Adipocyte (in vitro differentiated cells): Measurements from ENCODE around the gene TGFBR1.

ENCODE experiments used
- DNase-seq: peaks from one replicate; pipeline ENCODE4 v3.0.0-alpha.2; 2015; ENCODE audit warnings: low read depth
- H3K27me3 ChIP-seq: replicated peaks from 2 replicates; pipeline ENCODE4 v1.7.0; 2013; ENCODE audit warnings: mild to moderate bottlenecking, low read length, moderate library complexity; ENCODE audit not compliant: control insufficient read depth, insufficient read depth
- H3K36me3 ChIP-seq: 2 replicates; pipeline ENCODE4 v1.7.0; 2013; ENCODE audit warnings: low read length, mild to moderate bottlenecking, moderate library complexity; ENCODE audit not compliant: control insufficient read depth, insufficient read depth, severe bottlenecking
- H3K4me1 ChIP-seq: 2 replicates; pipeline ENCODE4 v1.7.0; 2013; ENCODE audit warnings: mild to moderate bottlenecking, low read length, moderate library complexity; ENCODE audit not compliant: control insufficient read depth, insufficient read depth
- H3K4me3 ChIP-seq: 2 replicates; pipeline ENCODE4 v1.7.0; 2013; ENCODE audit warnings: mild to moderate bottlenecking, low read length, moderate library complexity
- H3K9ac ChIP-seq: 2 replicates; pipeline ENCODE4 v1.7.0; 2013; ENCODE audit warnings: mild to moderate bottlenecking, low read length, moderate library complexity
- H3K9me3 ChIP-seq: 2 replicates; pipeline ENCODE4 v1.7.0; 2013; ENCODE audit warnings: mild to moderate bottlenecking, low read length, moderate library complexity; ENCODE audit not compliant: control insufficient read depth

The TGFBR1 gene

GRCh38 chr9:99139868-99140267, 35.0 kb downstream of the TGFBR1 start:
- no peak for DNase-seq
- Histone ChIP-seq H3K4me1 (peaks cover 7% of the 10 kb centered on the region), H3K36me3 (peaks cover 20% of the 10 kb centered on the region), H3K27me3 (no peaks in the 10 kb centered on the region), H3K4me3 (no peak overlapping the region), H3K9me3 (no peaks in the 10 kb centered on the region), H3K9ac (no peak overlapping the region)

- Histone ChIP-seq H3K27me3 (no peaks in the 10 kb centered on the region), H3K4me3 (no peak overlapping the region), H3K4me1 (peaks cover 3% of the 10 kb centered on the region), H3K36me3 (peaks cover 30% of the 10 kb centered on the region), H3K9me3 (no peaks in the 10 kb centered on the region), H3K9ac (no peak overlapping the region)
- DNase-seq, result peak; percentile 82
Observed at GRCh38 chr9:99140685-99141314, 35.9 kb downstream of the TGFBR1 start.

GRCh38 chr9:99141849-99142248, 36.9 kb downstream of the TGFBR1 start:
- Histone ChIP-seq H3K4me1 (peaks cover 3% of the 10 kb centered on the region), H3K9ac (no peak overlapping the region), H3K4me3 (no peak overlapping the region), H3K27me3 (no peaks in the 10 kb centered on the region), H3K9me3 (no peaks in the 10 kb centered on the region), H3K36me3 (peaks cover 40% of the 10 kb centered on the region)
- DNase-seq, result no peak

- no peak overlapping the region for H3K9ac ChIP-seq
- H3K4me3 ChIP-seq, result no peak overlapping the region
- DNase-seq, result no peak
- peaks cover 44% of the 10 kb centered on the region for H3K36me3 ChIP-seq
- H3K27me3 ChIP-seq, result no peaks in the 10 kb centered on the region
- no peaks in the 10 kb centered on the region for H3K9me3 ChIP-seq
- peaks cover 3% of the 10 kb centered on the region for H3K4me1 ChIP-seq
Observed at GRCh38 chr9:99142275-99142674, 37.4 kb downstream of the TGFBR1 start.

- H3K36me3 ChIP-seq, result peaks cover 58% of the 10 kb centered on the region
- DNase-seq, result no peak
- no peaks in the 10 kb centered on the region for H3K27me3 ChIP-seq
- H3K9ac ChIP-seq, result no peak overlapping the region
- H3K9me3 ChIP-seq, result no peaks in the 10 kb centered on the region
- no peak overlapping the region for H3K4me3 ChIP-seq
- H3K4me1 ChIP-seq, result peaks cover 3% of the 10 kb centered on the region
Observed at GRCh38 chr9:99143655-99144054, 38.7 kb downstream of the TGFBR1 start.

- Histone ChIP-seq H3K27me3 (no peaks in the 10 kb centered on the region), H3K4me3 (no peak overlapping the region), H3K9ac (no peak overlapping the region), H3K4me1 (peaks cover 3% of the 10 kb centered on the region), H3K36me3 (peaks cover 69% of the 10 kb centered on the region), H3K9me3 (no peaks in the 10 kb centered on the region)
- no peak for DNase-seq
Observed at GRCh38 chr9:99144966-99145365, 40.1 kb downstream of the TGFBR1 start.

- H3K27me3 ChIP-seq, result no peaks in the 10 kb centered on the region
- H3K9me3 ChIP-seq, result no peaks in the 10 kb centered on the region
- peaks cover 74% of the 10 kb centered on the region for H3K36me3 ChIP-seq
- H3K4me1 ChIP-seq, result no peaks in the 10 kb centered on the region
- H3K4me3 ChIP-seq, result no peak overlapping the region
- no peak overlapping the region for H3K9ac ChIP-seq
- DNase-seq, result no peak
Observed at GRCh38 chr9:99146574-99146973, 41.7 kb downstream of the TGFBR1 start.

GRCh38 chr9:99147177-99147576, 42.3 kb downstream of the TGFBR1 start:
- Histone ChIP-seq H3K4me1 (no peaks in the 10 kb centered on the region), H3K9ac (no peak overlapping the region), H3K27me3 (no peaks in the 10 kb centered on the region), H3K4me3 (no peak overlapping the region), H3K36me3 (peaks cover 77% of the 10 kb centered on the region), H3K9me3 (no peaks in the 10 kb centered on the region)
- no peak for DNase-seq

GRCh38 chr9:99150451-99151171, 45.7 kb downstream of the TGFBR1 start:
- DNase-seq, result no peak
- H3K36me3 ChIP-seq, result peaks cover 49% of the 10 kb centered on the region

GRCh38 chr9:99154356-99154755, 49.4 kb downstream of the TGFBR1 start:
- no peaks in the 10 kb centered on the region for H3K9me3 ChIP-seq
- H3K27me3 ChIP-seq, result no peaks in the 10 kb centered on the region
- no peak for DNase-seq
- H3K4me3 ChIP-seq, result no peak overlapping the region
- H3K4me1 ChIP-seq, result no peaks in the 10 kb centered on the region
- no peak overlapping the region for H3K9ac ChIP-seq
- H3K36me3 ChIP-seq, result peaks cover 14% of the 10 kb centered on the region

More at GRCh38 chr9:99150451-99151171, 45.7 kb downstream of the TGFBR1 start:
- H3K9ac ChIP-seq, result no peak overlapping the region
- H3K4me1 ChIP-seq, result no peaks in the 10 kb centered on the region
- no peak overlapping the region for H3K4me3 ChIP-seq
- no peaks in the 10 kb centered on the region for H3K9me3 ChIP-seq
- H3K27me3 ChIP-seq, result no peaks in the 10 kb centered on the region

GRCh38 chr9:99155736-99156135, 50.8 kb downstream of the TGFBR1 start:
- peaks cover 3% of the 10 kb centered on the region for H3K36me3 ChIP-seq
- H3K4me1 ChIP-seq, result no peaks in the 10 kb centered on the region
- H3K9ac ChIP-seq, result no peak overlapping the region
- H3K27me3 ChIP-seq, result no peaks in the 10 kb centered on the region
- DNase-seq, result no peak
- no peak overlapping the region for H3K4me3 ChIP-seq
- no peaks in the 10 kb centered on the region for H3K9me3 ChIP-seq
